ENCODE measurements around the gene MMP25.

The MMP25 gene

DNA sequence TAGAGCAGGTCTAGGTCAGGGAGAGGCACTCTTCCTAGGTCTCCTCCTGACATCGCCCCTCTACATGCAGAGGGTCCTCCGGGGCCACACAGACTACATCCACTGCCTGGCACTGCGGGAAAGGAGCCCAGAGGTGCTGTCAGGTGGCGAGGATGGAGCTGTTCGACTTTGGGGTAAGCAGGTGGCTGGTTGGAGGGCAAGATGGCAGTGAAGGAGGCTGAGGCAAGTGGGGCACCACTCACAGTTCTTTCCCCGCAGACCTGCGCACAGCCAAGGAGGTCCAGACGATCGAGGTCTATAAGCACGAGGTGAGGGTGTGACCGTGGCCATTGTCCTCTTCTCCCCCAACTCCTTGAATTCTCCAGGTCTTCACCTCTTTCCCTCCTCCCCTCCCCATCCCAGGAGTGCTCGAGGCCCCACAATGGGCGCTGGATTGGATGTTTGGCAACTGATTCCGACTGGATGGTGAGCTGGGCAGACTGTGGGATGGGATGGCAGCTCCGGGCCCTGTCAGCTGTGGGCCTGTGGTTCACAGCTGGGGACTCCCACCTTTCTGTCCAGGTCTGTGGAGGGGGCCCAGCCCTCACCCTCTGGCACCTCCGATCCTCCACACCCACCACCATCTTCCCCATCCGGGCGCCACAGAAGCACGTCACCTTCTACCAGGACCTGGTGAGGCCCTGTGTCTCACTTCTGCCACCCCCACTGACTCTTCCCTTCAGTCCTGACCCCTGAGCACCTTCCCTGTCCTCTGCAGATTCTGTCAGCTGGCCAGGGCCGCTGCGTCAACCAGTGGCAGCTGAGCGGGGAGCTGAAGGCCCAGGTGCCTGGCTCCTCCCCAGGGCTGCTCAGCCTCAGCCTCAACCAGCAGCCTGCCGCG lies 19.5 kb upstream of the MMP25 start:
- DNase-seq (ENCODE audit: insufficient read length, low spot score) (no peak), FAIRE-seq (no peak)
- TF ChIP-seq, protein P1, sequence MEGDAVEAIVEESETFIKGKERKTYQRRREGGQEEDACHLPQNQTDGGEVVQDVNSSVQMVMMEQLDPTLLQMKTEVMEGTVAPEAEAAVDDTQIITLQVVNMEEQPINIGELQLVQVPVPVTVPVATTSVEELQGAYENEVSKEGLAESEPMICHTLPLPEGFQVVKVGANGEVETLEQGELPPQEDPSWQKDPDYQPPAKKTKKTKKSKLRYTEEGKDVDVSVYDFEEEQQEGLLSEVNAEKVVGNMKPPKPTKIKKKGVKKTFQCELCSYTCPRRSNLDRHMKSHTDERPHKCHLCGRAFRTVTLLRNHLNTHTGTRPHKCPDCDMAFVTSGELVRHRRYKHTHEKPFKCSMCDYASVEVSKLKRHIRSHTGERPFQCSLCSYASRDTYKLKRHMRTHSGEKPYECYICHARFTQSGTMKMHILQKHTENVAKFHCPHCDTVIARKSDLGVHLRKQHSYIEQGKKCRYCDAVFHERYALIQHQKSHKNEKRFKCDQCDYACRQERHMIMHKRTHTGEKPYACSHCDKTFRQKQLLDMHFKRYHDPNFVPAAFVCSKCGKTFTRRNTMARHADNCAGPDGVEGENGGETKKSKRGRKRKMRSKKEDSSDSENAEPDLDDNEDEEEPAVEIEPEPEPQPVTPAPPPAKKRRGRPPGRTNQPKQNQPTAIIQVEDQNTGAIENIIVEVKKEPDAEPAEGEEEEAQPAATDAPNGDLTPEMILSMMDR (IDR thresholded peaks at IDR 0.05; ENCODE audit: insufficient read depth, missing control alignments), result no peak

DNA sequence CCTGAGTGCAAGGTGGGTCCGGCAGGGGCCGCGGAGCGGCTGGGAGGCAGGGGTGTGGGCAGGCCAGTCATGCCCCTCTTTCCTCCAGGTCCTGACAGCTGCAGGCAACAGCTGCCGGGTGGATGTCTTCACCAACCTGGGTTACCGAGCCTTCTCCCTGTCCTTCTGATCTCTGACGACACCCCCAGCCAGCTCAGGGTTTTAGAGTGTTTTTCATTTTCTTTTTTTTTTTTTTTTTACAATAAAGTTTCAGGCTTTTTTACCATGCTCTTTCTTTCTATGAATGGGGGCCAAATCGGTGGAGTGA lies 18.9 kb upstream of the MMP25 start:
- FAIRE-seq (no peak), DNase-seq (ENCODE audit: insufficient read length, low spot score) (no peak)
- TF ChIP-seq, protein P1 (IDR thresholded peaks at IDR 0.05; ENCODE audit: insufficient read depth, missing control alignments), result no peak

DNA sequence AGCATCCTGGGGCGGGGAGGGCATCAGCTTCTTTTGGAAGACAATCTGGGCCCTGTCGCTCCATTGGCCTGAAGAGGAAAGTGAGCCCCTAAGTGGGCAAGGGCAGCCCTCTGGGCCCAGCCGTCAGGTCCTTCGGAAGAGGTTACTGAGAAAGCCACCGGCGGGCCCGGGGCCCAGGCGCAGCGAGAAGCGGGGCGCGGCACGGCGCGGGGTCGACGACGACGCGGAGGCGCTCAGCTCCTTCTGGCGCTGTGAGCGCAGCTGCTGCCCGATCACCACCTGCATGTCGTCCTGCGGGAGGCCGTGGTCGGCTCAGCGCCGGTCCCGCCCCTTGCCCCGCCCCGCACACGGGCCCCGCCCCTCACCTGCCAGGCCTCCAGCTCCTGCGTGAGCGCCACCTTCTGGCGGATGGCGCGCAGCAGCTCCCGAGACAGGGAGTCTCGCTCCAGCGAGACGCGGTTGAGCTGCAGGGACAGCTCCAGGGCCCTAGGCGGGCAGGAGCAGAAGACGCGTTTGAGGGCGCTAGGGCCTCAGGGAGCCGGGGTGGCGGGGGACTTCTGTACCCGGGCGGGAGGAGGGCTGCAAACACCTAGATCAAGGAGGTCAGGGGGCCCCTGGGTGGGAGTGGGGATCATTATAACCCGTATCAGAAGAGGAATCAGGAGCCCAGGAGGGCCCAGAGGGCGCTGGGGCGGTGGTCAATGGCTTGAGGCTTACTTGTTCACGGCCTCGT lies 18.2 kb upstream of the MMP25 start:
- TF ChIP-seq, protein P1 (IDR thresholded peaks at IDR 0.05; ENCODE audit: insufficient read depth, missing control alignments), result peak; percentile 67
- no peak for FAIRE-seq
- DNase-seq (ENCODE audit: insufficient read length, low spot score), result peak; percentile 98

DNA sequence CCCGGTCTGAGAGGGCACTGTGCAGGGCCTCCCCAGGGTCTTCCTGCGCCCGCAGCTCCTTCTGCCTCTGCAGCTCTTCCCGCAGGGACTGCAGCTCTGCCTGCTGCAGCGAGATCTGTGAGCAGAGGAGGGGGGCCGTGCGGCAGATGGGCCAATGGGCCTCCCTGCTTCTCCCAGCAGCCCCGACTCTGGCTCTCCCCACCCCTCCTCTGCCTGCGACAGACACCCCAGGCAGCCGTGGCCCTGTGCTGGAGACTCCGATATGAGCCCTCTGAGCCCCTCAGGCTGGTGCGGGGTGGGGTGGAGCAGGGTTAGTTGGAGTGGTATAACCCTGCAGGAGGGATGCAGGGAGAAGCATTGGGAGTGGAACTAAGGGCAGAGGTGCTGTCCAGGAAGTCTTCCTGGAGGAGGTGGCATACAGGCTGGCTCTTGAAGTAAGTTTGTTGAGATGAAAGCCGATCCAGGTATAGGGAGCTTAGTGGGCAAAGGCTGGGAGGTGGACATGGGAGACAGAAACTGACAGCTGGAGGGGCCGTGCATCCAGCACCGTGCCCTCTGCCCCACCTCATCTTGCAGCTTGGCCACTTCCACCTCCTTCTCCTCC lies 17.5 kb upstream of the MMP25 start:
- FAIRE-seq (no peak), DNase-seq (ENCODE audit: insufficient read length, low spot score) (no peak)
- TF ChIP-seq, protein P1 (IDR thresholded peaks at IDR 0.05; ENCODE audit: insufficient read depth, missing control alignments), result no peak

DNA sequence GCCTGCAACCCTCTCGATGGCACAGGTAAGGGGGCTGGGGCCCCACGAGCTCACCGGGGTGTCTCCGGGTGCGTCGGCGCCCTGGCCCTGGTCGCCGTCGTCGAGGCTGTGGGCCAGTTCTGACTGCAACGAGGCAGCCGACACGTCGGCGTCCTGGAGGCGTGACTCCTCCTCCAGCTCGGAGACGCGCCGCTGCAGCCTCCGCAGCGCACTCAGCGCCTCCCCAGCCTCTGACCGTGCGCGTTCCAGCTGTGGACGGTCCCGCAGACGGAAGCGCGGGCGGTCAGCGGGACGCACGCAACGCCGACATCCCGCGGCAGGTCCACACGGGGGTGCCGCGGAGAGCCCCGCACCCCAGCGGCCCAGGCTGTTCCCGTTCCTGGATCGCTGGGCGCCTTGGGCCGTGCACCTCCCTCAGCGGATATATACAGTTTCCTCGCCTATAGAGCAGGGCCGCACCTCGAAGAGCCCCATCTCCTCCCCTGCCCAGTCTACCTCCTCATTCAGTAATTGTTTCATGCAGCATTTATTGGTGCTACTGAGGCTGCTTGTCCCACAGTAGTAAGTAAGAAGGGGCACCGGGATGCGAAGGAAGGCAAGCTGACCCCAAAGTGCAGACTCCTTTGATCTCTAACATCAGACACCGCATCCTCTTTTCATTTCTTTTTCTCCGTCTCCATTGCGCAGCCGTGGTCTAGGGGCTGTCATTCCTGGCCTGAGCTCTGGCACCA lies 16.7 kb upstream of the MMP25 start:
- no peak for DNase-seq (ENCODE audit: insufficient read length, low spot score)

More for the DNA sequence above, 16.7 kb upstream of the MMP25 start:
- FAIRE-seq, result no peak
- TF ChIP-seq, protein P1 (IDR thresholded peaks at IDR 0.05; ENCODE audit: insufficient read depth, missing control alignments), result no peak

All from D721Med (cell line).